ENCODE measurements around the gene ZNRF2.

DNA sequence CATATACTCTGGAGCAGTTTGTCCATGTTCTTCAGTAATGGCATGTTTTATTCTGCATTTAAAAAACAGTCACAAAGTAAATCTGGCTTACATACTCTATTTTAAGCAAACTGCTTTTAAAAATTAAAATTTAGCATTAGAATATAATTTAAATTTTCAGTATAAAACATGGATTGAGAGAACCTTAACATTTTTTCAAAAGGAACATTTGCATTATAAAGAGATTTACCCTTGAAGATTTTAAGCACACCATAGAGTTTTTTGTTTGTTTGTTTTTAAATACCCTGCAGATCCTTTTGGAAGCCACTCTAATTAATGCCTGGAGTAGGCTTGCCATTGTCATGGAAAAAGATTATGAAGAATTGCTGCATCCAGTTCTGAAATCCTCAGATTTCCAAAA is 70.4 kb downstream of the ZNRF2 start:
- TF ChIP-seq, protein P1, sequence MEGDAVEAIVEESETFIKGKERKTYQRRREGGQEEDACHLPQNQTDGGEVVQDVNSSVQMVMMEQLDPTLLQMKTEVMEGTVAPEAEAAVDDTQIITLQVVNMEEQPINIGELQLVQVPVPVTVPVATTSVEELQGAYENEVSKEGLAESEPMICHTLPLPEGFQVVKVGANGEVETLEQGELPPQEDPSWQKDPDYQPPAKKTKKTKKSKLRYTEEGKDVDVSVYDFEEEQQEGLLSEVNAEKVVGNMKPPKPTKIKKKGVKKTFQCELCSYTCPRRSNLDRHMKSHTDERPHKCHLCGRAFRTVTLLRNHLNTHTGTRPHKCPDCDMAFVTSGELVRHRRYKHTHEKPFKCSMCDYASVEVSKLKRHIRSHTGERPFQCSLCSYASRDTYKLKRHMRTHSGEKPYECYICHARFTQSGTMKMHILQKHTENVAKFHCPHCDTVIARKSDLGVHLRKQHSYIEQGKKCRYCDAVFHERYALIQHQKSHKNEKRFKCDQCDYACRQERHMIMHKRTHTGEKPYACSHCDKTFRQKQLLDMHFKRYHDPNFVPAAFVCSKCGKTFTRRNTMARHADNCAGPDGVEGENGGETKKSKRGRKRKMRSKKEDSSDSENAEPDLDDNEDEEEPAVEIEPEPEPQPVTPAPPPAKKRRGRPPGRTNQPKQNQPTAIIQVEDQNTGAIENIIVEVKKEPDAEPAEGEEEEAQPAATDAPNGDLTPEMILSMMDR (IDR thresholded peaks at IDR 0.05) = no peak
- no peak for TF ChIP-seq POLR2A (IDR thresholded peaks at IDR 0.05)
